Esophagus squamous epithelium (tissue), 4 donors: Measurements from ENCODE around the gene SPATS2L.

Source experiments
- CTCF ChIP-seq, 6 experiments: fragments of 450-650 bp in 4 of 6; fragments of 200-600 bp in 2 of 6; sonication (generic) in 2 of 6; IDR thresholded peaks; one replicate each; pipeline ENCODE4 v1.5.1; 2016 to 2019; ENCODE audit warnings: antibody characterized with exemption in 6 of 6, mild to moderate bottlenecking in 4 of 6, moderate library complexity in 4 of 6
- POLR2A ChIP-seq, 4 donors: fragments of 450-650 bp; IDR thresholded peaks; one replicate each; pipeline ENCODE4 v1.6.1; 2017; ENCODE audit warnings: antibody characterized with exemption in 4 of 4, mild to moderate bottlenecking in 4 of 4, moderate library complexity in 3 of 4

- TF ChIP-seq CTCF (IDR thresholded peaks at IDR 0.05) (no peak), POLR2A (IDR thresholded peaks at IDR 0.05) (no peak)
Observed at GRCh38 chr2:200523604-200524003, 217.1 kb downstream of the SPATS2L start.
